ENCODE data around the gene C1QC.

DNA sequence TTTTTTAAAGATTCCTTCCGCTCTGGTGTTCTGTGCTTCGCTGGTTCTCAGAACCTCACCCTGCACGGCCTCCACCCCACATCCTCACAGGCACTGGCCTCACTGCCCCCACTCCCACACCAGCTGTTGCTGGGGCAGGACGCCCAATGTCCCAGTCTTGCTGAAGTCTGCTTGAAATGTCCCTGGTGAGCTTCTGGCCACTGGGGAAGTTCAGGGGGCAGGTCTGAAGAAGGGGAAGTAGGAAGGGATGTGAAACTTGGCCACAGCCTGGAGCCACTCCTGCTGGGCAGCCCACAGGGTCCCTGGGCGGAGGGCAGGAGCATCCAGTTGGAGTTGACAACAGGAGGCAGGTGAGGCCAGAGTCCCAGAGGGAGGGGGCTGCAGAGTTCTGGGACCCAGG, 7.1 kb upstream of the C1QC start, which contains the start of gene C1QA:
- no peak for TF ChIP-seq GATA3 (IDR thresholded peaks at IDR 0.05; ENCODE audit: low read depth, low read length)
- no peak for TF ChIP-seq GATA2 (IDR thresholded peaks at IDR 0.05; ENCODE audit: low read depth, low read length)

All from SH-SY5Y (cell line).